ENCODE results near the gene APOBEC3F.

DNA sequence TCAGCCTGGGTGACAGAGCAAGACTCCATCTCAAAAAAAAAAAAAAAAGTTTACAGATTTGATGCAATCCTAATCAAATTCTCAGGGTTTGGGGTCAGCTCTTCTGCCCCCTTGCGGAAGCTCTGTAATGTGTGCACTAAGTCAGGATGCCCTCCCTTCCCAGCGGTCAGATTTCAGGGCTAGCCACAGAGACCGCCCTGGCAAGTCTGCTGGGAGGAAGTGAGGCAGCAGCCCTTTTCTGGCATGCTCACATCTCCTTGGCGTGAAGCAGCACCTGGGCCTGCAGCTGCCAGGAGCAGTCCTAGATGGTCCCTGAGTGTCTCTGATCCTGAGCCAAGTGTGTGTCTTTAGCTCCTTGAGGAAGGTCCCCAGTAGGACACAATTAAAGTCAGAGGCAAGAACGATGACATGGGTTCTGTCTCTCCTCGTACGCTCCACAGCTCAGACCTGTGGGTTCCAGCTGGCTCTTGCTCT lies 37.5 kb upstream of the APOBEC3F start:
- TF ChIP-seq GLI4 (CRISPR knock-in tag; IDR thresholded peaks at IDR 0.05; ENCODE audit: borderline replicate concordance) (no peak), SNAI1 (CRISPR knock-in tag; IDR thresholded peaks at IDR 0.05; ENCODE audit: borderline replicate concordance) (no peak), EP300 (IDR thresholded peaks at IDR 0.05; ENCODE audit: low read depth in 2 of 2, low read length in 2 of 2) (no peak), EP300 (CRISPR knock-in tag; IDR thresholded peaks at IDR 0.05; ENCODE audit: borderline replicate concordance) (no peak), POLR2AphosphoS5 (IDR thresholded peaks at IDR 0.05; ENCODE audit: low read depth, low read length) (no peak)
- TF ChIP-seq, protein P1, sequence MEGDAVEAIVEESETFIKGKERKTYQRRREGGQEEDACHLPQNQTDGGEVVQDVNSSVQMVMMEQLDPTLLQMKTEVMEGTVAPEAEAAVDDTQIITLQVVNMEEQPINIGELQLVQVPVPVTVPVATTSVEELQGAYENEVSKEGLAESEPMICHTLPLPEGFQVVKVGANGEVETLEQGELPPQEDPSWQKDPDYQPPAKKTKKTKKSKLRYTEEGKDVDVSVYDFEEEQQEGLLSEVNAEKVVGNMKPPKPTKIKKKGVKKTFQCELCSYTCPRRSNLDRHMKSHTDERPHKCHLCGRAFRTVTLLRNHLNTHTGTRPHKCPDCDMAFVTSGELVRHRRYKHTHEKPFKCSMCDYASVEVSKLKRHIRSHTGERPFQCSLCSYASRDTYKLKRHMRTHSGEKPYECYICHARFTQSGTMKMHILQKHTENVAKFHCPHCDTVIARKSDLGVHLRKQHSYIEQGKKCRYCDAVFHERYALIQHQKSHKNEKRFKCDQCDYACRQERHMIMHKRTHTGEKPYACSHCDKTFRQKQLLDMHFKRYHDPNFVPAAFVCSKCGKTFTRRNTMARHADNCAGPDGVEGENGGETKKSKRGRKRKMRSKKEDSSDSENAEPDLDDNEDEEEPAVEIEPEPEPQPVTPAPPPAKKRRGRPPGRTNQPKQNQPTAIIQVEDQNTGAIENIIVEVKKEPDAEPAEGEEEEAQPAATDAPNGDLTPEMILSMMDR (CRISPR knock-in tag; IDR thresholded peaks at IDR 0.05): peak; percentile 81
- TF ChIP-seq, protein P2, sequence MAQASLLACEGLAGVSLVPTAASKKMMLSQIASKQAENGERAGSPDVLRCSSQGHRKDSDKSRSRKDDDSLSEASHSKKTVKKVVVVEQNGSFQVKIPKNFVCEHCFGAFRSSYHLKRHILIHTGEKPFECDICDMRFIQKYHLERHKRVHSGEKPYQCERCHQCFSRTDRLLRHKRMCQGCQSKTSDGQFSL (CRISPR knock-in tag; IDR thresholded peaks at IDR 0.05): no peak
